NOMO-1 (cell line): ENCODE results near the gene HADHB.
"Not testable (repeated sequence)": the region's sequence is repeated elsewhere in the genome, so short reads cannot be mapped to it uniquely, and the experiment has no call there.

ENCODE experiments used
- DNase-seq, 2 experiments: peaks; one replicate each; lab custom pipeline; 2025; ENCODE audit not compliant: unreplicated experiment in 2 of 2; lab: John Stamatoyannopoulos, UW

Gene HADHB

GRCh38 chr2:26326514-26326913 lies 81.8 kb downstream of the HADHB start:
- DNase-seq, result peak in 1 of 2 experiments; percentile 11

- peak; percentile 69 to 84 for DNase-seq
Observed at GRCh38 chr2:26327291-26328272, 82.8 kb downstream of the HADHB start.

GRCh38 chr2:26329083-26329482 lies 84.3 kb downstream of the HADHB start:
- not testable (repeated sequence) for DNase-seq

- DNase-seq, result peak; percentile 85 to 94
Observed at GRCh38 chr2:26330114-26330549, 85.4 kb downstream of the HADHB start.

DNA sequence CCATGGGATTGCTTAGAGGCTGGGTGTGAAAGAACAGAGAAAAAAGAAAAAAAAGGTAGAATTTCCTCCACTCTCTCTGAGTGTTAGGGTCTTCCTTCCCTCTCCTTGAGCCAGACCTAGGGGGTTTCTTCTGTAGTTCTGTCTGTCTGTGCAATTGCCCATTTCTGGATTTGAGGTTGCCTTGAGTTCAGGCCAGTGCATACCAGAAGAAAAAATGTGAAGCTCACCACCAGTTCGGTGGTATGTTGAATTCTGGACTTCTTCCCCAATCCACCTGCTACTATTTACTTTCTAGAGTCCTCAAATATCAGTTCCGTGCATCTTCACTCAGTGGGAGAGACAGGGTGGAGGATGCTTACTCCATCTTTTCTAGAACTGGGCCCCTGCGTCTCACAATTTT lies 85.9 kb downstream of the HADHB start:
- peak in 1 of 2 experiments; percentile 60 for DNase-seq

- DNase-seq, result not testable (repeated sequence)
Observed at GRCh38 chr2:26331321-26331720, 86.6 kb downstream of the HADHB start.

- no peak for DNase-seq
Observed at GRCh38 chr2:26333293-26333692, 88.6 kb downstream of the HADHB start.

DNA sequence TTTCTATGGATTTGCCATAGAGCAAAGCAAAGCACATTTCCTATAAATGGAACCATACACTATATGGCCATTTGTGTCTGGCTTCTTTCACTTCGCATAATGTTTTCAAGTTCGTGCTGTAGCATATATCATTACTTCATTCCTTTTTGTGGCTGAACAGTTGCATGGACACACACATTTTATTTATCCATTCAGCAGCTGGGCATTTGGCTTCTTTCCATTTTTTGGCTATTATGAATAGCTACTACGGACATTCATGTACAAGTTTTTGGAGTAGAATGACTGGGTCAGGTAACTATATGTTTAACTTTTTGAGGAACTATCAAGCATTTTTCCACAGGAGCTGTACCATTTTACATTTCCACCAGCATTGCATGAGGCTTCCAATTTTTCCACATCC lies 90.5 kb downstream of the HADHB start:
- DNase-seq, result no peak

DNA sequence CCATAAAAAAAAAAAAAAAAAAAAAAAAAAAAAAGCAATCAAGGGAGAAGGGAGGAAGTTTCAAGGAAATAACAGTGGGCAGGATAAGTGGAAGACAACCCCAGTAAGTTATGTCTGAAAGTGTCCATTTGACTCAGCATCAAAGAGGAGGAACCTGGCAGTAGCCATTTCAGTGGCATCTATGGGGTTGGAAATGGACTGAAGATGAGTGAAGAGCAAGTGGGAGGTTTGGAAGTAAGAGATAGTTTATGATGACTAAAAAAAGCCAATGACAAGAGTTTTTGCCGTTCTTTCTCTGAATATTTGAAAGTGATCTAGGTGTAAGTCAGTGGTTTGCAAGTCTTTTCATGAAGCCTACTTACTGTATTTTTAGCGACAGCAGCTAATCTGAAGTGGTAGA lies 92.0 kb downstream of the HADHB start:
- DNase-seq, result no peak

- no peak for DNase-seq
Observed at GRCh38 chr2:26337298-26337697, 92.6 kb downstream of the HADHB start.
